KMS-11 (cell line): ENCODE data around the gene TSPEAR.

Experiments
- H2AFZ ChIP-seq: fragments of 200-600 bp; sonication (generic); 2 replicates; pipeline ENCODE4 v1.6.1; 2016; ENCODE audit warnings: antibody characterized with exemption, mixed run types, low read depth
- H3K27ac ChIP-seq: fragments of 200-600 bp; sonication (generic); 2 replicates; pipeline ENCODE4 v1.6.1; 2016; ENCODE audit warnings: mild to moderate bottlenecking, mixed run types
- H3K27me3 ChIP-seq: fragments of 200-600 bp; sonication (generic); 2 replicates; pipeline ENCODE4 v1.6.1; 2017; ENCODE audit warnings: mild to moderate bottlenecking, low read depth, mixed run types, moderate library complexity; ENCODE audit not compliant: insufficient read depth
- H3K36me3 ChIP-seq: fragments of 200-600 bp; sonication (generic); 2 replicates; pipeline ENCODE4 v1.6.1; 2017; ENCODE audit warnings: mild to moderate bottlenecking, mixed run types; ENCODE audit not compliant: insufficient read depth
- H3K4me1 ChIP-seq: fragments of 200-600 bp; sonication (generic); 2 replicates; pipeline ENCODE4 v1.6.1; 2016; ENCODE audit warnings: mild to moderate bottlenecking, low read depth, mixed run types; ENCODE audit not compliant: poor library complexity, severe bottlenecking
- H3K4me2 ChIP-seq: fragments of 200-600 bp; sonication (generic); 2 replicates; pipeline ENCODE4 v1.7.0; 2016; ENCODE audit warnings: mild to moderate bottlenecking, mixed run types
- H3K4me3 ChIP-seq: fragments of 200-600 bp; sonication (generic); IDR thresholded peaks from 2 replicates; pipeline ENCODE4 v1.6.1; 2017; ENCODE audit warnings: low read depth, low read length, mixed read lengths; ENCODE audit not compliant: insufficient read depth
- H3K79me2 ChIP-seq: fragments of 200-600 bp; sonication (generic); 2 replicates; pipeline ENCODE4 v1.6.1; 2016; ENCODE audit warnings: low read depth, mixed run types; ENCODE audit not compliant: insufficient read depth
- H3K9ac ChIP-seq: fragments of 200-600 bp; sonication (generic); 2 replicates; pipeline ENCODE4 v1.6.1; 2016; ENCODE audit warnings: mild to moderate bottlenecking, mixed run types
- H4K20me1 ChIP-seq: fragments of 200-600 bp; sonication (generic); 2 replicates; pipeline ENCODE4 v1.6.1; 2016; ENCODE audit warnings: mild to moderate bottlenecking, mixed run types; ENCODE audit not compliant: insufficient read depth
- TF ChIP-seq, protein P1 (sequence below): fragments of 200-600 bp; sonication (generic); conservative IDR thresholded peaks from 2 replicates; pipeline ENCODE4 v1.6.1; 2017; ENCODE audit warnings: low read depth, mild to moderate bottlenecking, antibody characterized with exemption, low read length, moderate library complexity, mixed read lengths

Gene TSPEAR

DNA sequence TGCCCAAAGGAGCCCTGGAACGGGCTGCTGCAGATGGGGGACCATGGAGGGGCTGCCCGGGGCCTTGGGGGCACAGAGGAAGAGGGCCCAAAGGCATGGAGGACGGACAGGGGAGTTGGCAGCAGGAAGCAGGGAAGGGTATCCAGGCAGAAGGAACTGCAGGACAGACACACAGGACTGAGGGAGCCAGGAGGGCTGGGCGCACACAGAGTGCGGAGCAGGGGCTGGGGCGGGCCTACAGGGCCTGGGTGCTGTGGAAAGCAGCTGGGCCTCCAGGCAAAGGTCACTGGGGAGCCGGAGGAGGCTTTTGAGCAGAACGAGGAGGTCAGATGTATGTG, 199.5 kb downstream of the TSPEAR start:
- Histone ChIP-seq H3K4me2 (no peak overlapping the region), H4K20me1 (no peaks in the 10 kb centered on the region), H3K79me2 (no peaks in the 10 kb centered on the region), H3K36me3 (no peaks in the 10 kb centered on the region), H3K9ac (no peak overlapping the region), H2AFZ (no peak overlapping the region), H3K27ac (no peak overlapping the region), H3K4me3 (no peak overlapping the region), H3K4me1 (no peaks in the 10 kb centered on the region), H3K27me3 (peaks cover 76% of the 10 kb centered on the region)
- TF ChIP-seq, protein P1, sequence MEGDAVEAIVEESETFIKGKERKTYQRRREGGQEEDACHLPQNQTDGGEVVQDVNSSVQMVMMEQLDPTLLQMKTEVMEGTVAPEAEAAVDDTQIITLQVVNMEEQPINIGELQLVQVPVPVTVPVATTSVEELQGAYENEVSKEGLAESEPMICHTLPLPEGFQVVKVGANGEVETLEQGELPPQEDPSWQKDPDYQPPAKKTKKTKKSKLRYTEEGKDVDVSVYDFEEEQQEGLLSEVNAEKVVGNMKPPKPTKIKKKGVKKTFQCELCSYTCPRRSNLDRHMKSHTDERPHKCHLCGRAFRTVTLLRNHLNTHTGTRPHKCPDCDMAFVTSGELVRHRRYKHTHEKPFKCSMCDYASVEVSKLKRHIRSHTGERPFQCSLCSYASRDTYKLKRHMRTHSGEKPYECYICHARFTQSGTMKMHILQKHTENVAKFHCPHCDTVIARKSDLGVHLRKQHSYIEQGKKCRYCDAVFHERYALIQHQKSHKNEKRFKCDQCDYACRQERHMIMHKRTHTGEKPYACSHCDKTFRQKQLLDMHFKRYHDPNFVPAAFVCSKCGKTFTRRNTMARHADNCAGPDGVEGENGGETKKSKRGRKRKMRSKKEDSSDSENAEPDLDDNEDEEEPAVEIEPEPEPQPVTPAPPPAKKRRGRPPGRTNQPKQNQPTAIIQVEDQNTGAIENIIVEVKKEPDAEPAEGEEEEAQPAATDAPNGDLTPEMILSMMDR = no peak

DNA sequence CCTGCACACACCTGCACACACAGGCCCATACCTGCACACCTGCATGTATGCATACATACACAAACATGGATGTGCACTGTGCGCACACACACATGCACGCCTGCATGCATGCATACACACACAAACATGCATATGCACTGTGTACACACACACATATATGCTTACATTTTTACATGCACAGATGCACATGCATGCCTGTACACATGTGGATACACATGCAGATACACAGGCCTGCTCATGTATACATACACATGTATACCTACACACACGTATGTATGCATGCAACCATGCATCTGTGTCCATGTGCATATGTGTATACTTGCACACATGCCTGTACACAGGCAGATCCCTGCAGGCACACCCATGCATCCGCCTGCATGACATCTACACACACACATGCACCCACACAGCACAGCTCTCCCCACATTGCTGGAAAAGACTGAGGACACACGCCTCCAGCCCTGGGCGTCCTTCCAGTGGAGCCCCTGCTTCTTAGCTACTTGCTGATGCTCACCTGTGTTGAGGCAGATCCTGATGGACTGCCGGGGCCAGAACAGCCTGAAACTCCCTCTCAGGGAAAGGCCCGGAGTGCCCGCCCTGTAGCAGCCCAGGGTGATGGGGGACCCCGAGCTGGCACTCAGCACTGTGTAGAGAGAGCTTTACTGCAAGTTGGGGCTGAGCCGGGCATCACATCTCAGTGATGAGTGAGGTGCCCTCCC, 200.0 kb downstream of the TSPEAR start:
- Histone ChIP-seq H3K9ac (no peak overlapping the region), H3K27me3 (peaks cover 76% of the 10 kb centered on the region), H3K4me3 (no peak overlapping the region), H3K36me3 (no peaks in the 10 kb centered on the region), H3K4me2 (no peak overlapping the region), H3K27ac (no peak overlapping the region), H2AFZ (no peak overlapping the region), H4K20me1 (no peaks in the 10 kb centered on the region), H3K79me2 (no peaks in the 10 kb centered on the region), H3K4me1 (no peaks in the 10 kb centered on the region)
- TF ChIP-seq, protein P1 = no peak

DNA sequence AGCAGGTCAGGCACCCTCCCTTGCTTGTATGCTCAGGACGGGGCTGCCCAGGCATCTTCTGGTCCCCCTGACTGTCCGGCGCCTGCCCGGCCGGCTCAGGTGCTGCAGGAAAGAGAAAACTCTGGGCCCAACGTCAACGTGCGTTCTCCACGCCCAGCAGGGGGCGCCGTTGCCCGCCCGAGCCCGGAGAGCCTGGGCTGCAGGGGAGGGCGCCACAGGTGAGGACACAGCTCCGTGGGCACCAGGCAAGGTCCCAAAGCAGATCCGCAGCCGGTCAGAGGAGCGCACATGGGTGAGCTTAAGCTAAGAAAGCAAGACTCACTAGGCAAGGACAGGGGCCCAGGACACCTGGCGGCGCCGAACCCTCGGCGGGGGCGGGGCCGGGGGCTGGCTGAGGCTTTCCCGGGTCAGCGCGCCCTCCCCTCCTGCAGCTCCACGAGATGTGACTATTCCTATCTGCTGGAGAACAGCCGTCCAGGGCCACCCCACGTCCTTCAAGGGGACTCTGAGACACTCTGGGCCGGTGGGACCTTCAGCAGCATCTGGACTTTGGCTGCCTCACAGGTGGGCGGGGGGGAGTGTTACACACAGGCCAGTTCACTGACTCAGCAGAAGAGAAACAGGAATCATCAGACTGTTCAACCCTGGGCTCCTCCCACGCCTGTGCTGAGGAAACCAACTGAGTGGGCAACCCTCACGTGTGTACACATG, 200.7 kb downstream of the TSPEAR start:
- peaks cover 76% of the 10 kb centered on the region for H3K27me3 ChIP-seq
- H3K79me2 ChIP-seq = no peaks in the 10 kb centered on the region
- no peaks in the 10 kb centered on the region for H4K20me1 ChIP-seq
- H2AFZ ChIP-seq = no peak overlapping the region
- TF ChIP-seq, protein P1 = peak; percentile 63; the same call in 1 of the 2 replicates
- no peak overlapping the region for H3K4me2 ChIP-seq
- no peaks in the 10 kb centered on the region for H3K36me3 ChIP-seq
- H3K4me1 ChIP-seq = no peaks in the 10 kb centered on the region
- H3K9ac ChIP-seq = no peak overlapping the region
- no peak overlapping the region for H3K4me3 ChIP-seq
- H3K27ac ChIP-seq = no peak overlapping the region

DNA sequence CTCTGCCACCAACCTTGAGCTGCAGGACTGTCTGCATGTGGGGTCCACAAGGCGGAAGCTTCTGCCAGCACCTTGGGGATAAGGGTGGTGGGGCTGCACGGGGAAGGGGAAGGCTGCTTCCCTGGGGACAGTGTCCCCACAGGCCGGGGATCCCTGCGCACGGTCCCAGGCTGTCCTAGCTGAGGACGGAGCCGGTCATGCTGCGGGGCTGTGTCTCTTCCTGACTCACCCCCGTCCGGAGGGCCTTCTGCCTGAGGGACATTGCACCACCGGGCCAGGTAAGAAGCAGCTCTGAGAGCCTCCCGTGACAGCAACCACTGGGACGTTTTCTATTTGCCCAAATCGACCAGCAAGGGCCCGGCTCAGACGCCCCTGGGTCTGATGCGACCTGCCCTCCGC, 201.3 kb downstream of the TSPEAR start:
- Histone ChIP-seq H4K20me1 (no peaks in the 10 kb centered on the region), H3K4me2 (no peak overlapping the region), H3K4me3 (no peak overlapping the region), H3K4me1 (no peaks in the 10 kb centered on the region), H3K27ac (no peak overlapping the region), H3K79me2 (no peaks in the 10 kb centered on the region), H3K9ac (no peak overlapping the region), H3K27me3 (peaks cover 74% of the 10 kb centered on the region), H2AFZ (no peak overlapping the region), H3K36me3 (no peaks in the 10 kb centered on the region)
- TF ChIP-seq, protein P1 = no peak
